SU-DHL-6 (cell line): ENCODE results near the gene ZNF804A.
"Not testable (repeated sequence)": the region's sequence is repeated elsewhere in the genome, so short reads cannot be mapped to it uniquely, and the experiment has no call there.

ENCODE experiments used
- H2AFZ ChIP-seq: fragments of 200-600 bp; sonication (generic); 2 replicates; pipeline ENCODE4 v1.6.1; 2014; ENCODE audit warnings: low read depth, mild to moderate bottlenecking, moderate library complexity, mixed read lengths, antibody characterized with exemption, low read length; ENCODE audit not compliant: severe bottlenecking
- H3F3A ChIP-seq: fragments of 200-600 bp; shearing (Covaris generic); 2 replicates; pipeline ENCODE4 v1.6.0; 2016; ENCODE audit warnings: antibody characterized with exemption, mild to moderate bottlenecking; ENCODE audit not compliant: insufficient read depth
- H3K27ac ChIP-seq: fragments of 200-600 bp; sonication (generic); 2 replicates; pipeline ENCODE4 v1.5.1; 2016; ENCODE audit warnings: low read depth, mild to moderate bottlenecking, low read length, moderate library complexity, mixed read lengths
- H3K27me3 ChIP-seq: fragments of 200-600 bp; sonication (generic), shearing (Covaris generic); 2 replicates; pipeline ENCODE4 v1.6.0; 2014; ENCODE audit warnings: mild to moderate bottlenecking, low read length
- H3K36me3 ChIP-seq: fragments of 200-600 bp; sonication (generic); 2 replicates; pipeline ENCODE4 v1.6.1; 2014; ENCODE audit warnings: mild to moderate bottlenecking, low read length, mixed read lengths
- H3K4me2 ChIP-seq: fragments of 300-600, 200-600 bp; shearing (Covaris generic), sonication (generic); 2 replicates; pipeline ENCODE4 v1.6.0; 2014; ENCODE audit warnings: low read length, low read depth, mild to moderate bottlenecking; ENCODE audit not compliant: poor library complexity, severe bottlenecking
- H3K4me3 ChIP-seq: fragments of 200-600 bp; sonication (generic); 2 replicates; pipeline ENCODE4 v1.5.1; 2014; ENCODE audit warnings: antibody characterized with exemption, low read length, mild to moderate bottlenecking, mixed read lengths; ENCODE audit not compliant: insufficient read depth, poor library complexity, severe bottlenecking
- H3K79me2 ChIP-seq: fragments of 200-600 bp; sonication (generic); 2 replicates; pipeline ENCODE4 v1.6.1; 2014; ENCODE audit warnings: mild to moderate bottlenecking, low read length, moderate library complexity; ENCODE audit not compliant: insufficient read depth
- H3K9ac ChIP-seq: fragments of 200-600 bp; sonication (generic); 2 replicates; pipeline ENCODE4 v1.7.0; 2014; ENCODE audit warnings: mild to moderate bottlenecking, low read length
- H3K9me2 ChIP-seq: fragments of 200-600 bp; sonication (generic); replicated peaks from 2 replicates; pipeline ENCODE4 v1.6.1; 2014; ENCODE audit warnings: low read length; ENCODE audit not compliant: insufficient read depth
- H3K9me3 ChIP-seq: fragments of 200-600 bp; sonication (generic); 2 replicates; pipeline ENCODE4 v1.6.1; 2014; ENCODE audit warnings: low read length, mixed read lengths; ENCODE audit not compliant: insufficient read depth
- H4K20me1 ChIP-seq: fragments of 200-600 bp; sonication (generic); 2 replicates; pipeline ENCODE4 v1.6.1; 2014; ENCODE audit warnings: low read depth, mild to moderate bottlenecking, antibody characterized with exemption, low read length, moderate library complexity, mixed read lengths
- CTCF ChIP-seq: fragments of 200-600 bp; sonication (generic); IDR thresholded peaks from one replicate; pipeline ENCODE4 v1.5.1; 2017; ENCODE audit warnings: antibody characterized with exemption, mild to moderate bottlenecking, low read length, moderate library complexity; ENCODE audit not compliant: insufficient read depth, poor library complexity, severe bottlenecking
- EZH2phosphoT487 ChIP-seq: fragments of 200-600 bp; sonication (generic), shearing (Covaris generic); conservative IDR thresholded peaks from 2 replicates; pipeline ENCODE4 v1.6.1; 2018; ENCODE audit warnings: mild to moderate bottlenecking, antibody characterized with exemption, low read length, moderate library complexity, mixed read lengths

Gene ZNF804A

DNA sequence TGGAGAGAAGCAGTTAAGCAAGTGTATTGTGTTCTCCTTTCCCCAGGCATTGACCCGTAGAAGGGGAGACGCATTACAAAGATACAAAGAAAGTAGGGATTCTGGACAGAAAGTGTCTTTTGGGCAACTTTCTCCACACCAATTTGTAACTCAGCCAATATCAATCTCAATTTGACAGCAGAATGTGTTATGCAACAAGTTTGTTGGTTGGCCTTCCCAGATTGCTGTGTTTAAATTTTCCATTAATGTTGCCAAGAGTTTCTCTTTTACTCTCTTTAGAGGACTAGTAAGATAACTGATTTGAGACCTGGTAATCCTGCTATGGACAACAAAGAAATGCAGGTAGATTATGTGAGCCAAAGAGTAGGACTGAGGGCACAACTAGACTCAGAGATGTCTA, 279.6 kb downstream of the ZNF804A start:
- TF ChIP-seq CTCF, result no peak
- no peak for TF ChIP-seq EZH2phosphoT487
- H3K9ac ChIP-seq, result no peak overlapping the region
- peaks cover 64% of the 10 kb centered on the region for H3K36me3 ChIP-seq
- H4K20me1 ChIP-seq, result no peaks in the 10 kb centered on the region
- peaks cover 7% of the 10 kb centered on the region; the same call in 1 of the 2 replicates for H3F3A ChIP-seq
- H2AFZ ChIP-seq, result no peak overlapping the region
- no peak overlapping the region for H3K4me3 ChIP-seq
- H3K27ac ChIP-seq, result no peak overlapping the region
- no peak overlapping the region for H3K4me2 ChIP-seq
- H3K27me3 ChIP-seq, result no peaks in the 10 kb centered on the region
- peaks cover 7% of the 10 kb centered on the region for H3K79me2 ChIP-seq
- H3K9me2 ChIP-seq, result no peaks in the 10 kb centered on the region
- H3K9me3 ChIP-seq, result peaks cover 11% of the 10 kb centered on the region; the same call in 1 of the 2 replicates

- Histone ChIP-seq H3K27ac (no peak overlapping the region), H3K79me2 (peaks cover 7% of the 10 kb centered on the region), H3K4me2 (no peak overlapping the region), H2AFZ (no peak overlapping the region), H3K36me3 (peaks cover 54% of the 10 kb centered on the region), H3K9me2 (no peaks in the 10 kb centered on the region), H3K9ac (no peak overlapping the region), H3F3A (peaks cover 4% of the 10 kb centered on the region; the same call in 1 of the 2 replicates), H4K20me1 (no peaks in the 10 kb centered on the region), H3K27me3 (no peaks in the 10 kb centered on the region), H3K4me3 (no peak overlapping the region), H3K9me3 (peaks cover 11% of the 10 kb centered on the region; the same call in 1 of the 2 replicates)
- no peak for TF ChIP-seq EZH2phosphoT487
- no peak for TF ChIP-seq CTCF
Observed at GRCh38 chr2:184879671-184880070, 281.3 kb downstream of the ZNF804A start.

DNA sequence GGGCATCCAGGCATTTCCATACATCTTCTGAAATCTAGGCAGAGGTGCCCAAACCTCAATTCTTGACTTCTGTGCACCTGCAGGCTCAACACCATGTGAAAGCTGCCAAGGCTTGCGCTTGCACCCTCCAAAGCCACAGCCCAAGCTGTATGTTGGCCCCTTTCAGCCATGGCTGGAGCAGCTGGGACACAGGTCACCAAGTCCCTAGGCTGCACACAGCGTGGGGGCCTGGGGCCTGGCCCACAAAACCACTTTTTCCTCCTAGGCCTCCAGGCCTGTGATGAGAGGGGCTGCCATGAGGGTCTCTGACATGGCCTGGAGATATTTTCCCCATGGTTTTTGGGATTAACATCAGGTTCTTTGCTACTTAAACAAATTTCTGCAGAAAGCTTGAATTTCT, 288.3 kb downstream of the ZNF804A start:
- not testable (repeated sequence) for H2AFZ ChIP-seq

GRCh38 chr2:184890311-184890710, 292.0 kb downstream of the ZNF804A start:
- no peak overlapping the region for H3K9ac ChIP-seq
- no peaks in the 10 kb centered on the region for H3K27me3 ChIP-seq
- H3K27ac ChIP-seq, result no peak overlapping the region
- no peak for TF ChIP-seq CTCF
- no peak for TF ChIP-seq EZH2phosphoT487
- H4K20me1 ChIP-seq, result no peaks in the 10 kb centered on the region
- peaks cover 3% of the 10 kb centered on the region; the same call in 1 of the 2 replicates for H3K9me3 ChIP-seq
- H3K4me2 ChIP-seq, result no peak overlapping the region
- no peaks in the 10 kb centered on the region for H3K9me2 ChIP-seq
- peaks cover 4% of the 10 kb centered on the region; the same call in 1 of the 2 replicates for H3K36me3 ChIP-seq
- H3K4me3 ChIP-seq, result no peak overlapping the region
- peaks cover 6% of the 10 kb centered on the region; the same call in 1 of the 2 replicates for H3F3A ChIP-seq
- no peak overlapping the region for H2AFZ ChIP-seq
- peaks cover 19% of the 10 kb centered on the region for H3K79me2 ChIP-seq

More for the DNA sequence above, 288.3 kb downstream of the ZNF804A start:
- H3K9me2 ChIP-seq, H3K9ac ChIP-seq, H3K4me3 ChIP-seq, H3F3A ChIP-seq, H3K79me2 ChIP-seq, H3K27ac ChIP-seq, H4K20me1 ChIP-seq, H3K36me3 ChIP-seq, H3K4me2 ChIP-seq, H3K27me3 ChIP-seq: not testable (repeated sequence)
- H3K9me3 ChIP-seq, result peaks cover 15% of the 10 kb centered on the region; the same call in 1 of the 2 replicates
